Measurements from ENCODE around the gene CADPS2.

- no peak for TF ChIP-seq CTCF (IDR thresholded peaks at IDR 0.05)
- no peak for TF ChIP-seq ZFX (IDR thresholded peaks at IDR 0.05; ENCODE audit: borderline replicate concordance)
Measured at GRCh38 chr7:122402235-122402634, 484.0 kb downstream of the CADPS2 start.
